ENCODE data around the gene HOXB5.

The HOXB5 gene

DNA sequence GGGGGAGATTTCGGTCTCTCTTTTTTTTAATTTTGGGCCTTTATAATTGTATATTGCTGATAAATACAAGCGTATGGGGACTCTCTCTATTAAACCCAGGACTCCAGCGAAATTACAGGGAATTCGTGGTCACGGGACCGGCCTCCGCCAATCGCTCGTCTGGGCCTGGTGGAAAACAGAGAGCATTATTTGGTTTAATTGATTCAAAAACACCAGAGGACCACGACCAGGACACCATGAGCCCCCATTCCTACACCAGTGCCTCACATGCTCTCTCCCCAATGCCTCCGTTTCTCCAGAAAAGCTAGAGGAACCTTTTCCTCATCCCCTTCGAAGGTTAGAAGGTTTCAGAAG is 48.6 kb downstream of the HOXB5 start, which contains the start of gene HOXB2:
Gene HOXB2 (minus strand): TSS at position 88 of the 354 bp plus-strand sequence. CDS start 198 bp downstream, outside the sequence.
- DNase-seq, result no peak

DNA sequence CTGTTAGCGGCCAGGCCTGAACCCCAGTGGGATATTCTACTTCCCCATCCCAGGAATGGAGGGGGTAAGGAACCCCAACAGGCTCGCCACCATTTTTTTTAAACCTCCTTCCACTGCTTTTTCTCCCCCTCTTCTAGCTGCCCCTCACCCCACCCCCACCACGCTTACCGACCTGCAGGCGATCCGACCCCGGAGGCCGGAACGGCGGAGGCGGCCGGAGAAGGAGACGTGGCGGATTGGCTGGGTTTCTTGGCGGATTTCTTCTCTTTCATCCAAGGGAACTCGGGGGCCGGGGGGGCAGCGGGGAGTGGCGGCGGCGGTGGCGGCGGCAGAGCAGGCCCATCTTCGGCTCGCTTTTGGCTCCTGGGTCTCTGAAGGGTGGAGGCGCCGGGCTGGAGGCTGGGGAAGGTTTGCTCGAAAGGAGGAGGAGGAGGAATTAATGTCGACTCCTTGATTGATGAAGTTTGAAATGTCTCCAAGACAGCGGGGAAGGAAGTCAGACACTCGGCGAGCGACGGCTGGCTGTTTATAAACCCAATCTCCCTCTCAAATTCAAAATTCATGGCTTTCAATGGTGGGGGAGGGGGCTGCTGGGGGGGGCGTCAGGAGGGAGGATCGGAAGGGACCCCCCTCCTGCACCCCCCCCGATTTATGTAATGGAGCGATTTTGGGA is 49.1 kb downstream of the HOXB5 start:
- no peak for DNase-seq

DNA sequence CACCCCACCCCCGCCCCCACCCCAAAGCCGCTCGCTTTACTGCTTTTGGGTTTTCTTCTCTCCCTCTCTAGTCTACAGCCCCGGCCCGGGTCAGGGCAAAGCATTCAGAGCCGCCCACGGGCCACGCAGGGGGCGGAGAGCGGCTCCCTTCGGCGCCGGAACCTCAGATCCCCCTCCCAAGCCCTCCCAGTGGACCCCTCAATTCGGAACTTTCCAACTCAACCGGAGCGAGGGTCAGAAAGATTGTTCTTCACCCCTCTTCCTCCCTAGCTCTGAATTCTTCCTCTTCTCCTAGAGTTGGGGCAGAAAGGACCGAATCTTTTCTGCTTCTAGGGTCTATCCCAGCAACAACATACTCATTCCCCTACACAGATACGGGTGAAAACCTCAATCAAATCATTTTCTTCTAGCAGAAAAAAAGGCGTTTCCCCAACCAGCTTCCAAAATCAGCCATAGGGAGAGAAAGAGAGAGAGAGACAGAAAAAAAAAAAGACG is 49.7 kb downstream of the HOXB5 start:
- no peak for DNase-seq

DNA sequence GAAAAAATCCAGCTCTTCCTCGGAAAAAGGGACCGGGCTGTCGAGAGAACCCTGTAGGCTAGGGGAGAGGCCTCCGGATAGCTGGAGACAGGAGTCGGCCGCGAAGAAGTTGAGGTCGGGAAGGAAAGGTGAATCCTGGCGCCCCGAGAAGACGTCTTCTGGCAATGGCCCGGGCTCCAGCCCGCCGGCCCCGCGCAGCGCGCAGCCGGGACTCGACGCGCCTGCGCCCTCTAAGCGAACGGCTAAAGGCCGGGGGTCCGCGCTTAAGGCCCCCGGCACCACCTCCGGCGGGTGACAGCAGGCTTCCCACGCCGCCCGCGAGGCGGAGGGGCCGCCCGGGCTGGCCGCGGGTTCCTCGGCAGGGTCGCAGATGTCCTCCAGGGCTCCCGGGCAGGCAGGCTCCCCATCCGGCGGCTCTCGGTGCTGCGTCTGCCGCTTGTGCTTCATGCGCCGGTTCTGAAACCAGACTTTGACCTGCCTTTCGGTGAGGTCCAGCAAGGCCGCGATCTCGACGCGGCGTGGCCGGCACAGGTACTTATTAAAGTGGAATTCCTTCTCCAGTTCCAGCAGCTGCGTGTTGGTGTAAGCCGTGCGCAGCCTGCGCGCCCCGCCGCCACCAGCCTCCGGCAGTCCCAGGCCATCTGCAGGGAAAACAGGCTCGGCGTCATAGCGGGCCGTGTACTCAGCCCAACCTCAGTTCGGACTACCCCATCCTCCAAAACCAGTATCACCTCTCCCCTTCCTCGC is 50.3 kb downstream of the HOXB5 start:
- DNase-seq, result no peak

DNA sequence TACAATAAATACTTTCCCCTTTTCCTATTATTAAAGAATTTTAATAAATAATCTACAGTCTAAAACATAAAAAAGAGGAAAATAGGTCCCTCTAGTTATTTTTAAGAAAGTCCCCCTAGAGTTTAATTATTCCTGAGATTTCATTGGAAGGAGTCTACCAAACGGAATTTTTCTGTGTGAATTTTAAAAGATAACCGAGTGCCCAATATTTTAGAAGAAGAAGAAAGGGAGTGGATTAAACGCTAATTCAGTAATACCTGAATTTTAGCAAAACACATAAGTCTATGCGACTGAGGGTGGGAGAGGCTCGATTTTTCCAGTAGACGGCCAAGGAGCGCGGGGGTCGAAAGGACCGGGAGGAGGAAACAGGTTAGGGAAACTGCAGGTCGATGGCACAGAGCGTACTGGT is 50.9 kb downstream of the HOXB5 start:
- no peak for DNase-seq

DNA sequence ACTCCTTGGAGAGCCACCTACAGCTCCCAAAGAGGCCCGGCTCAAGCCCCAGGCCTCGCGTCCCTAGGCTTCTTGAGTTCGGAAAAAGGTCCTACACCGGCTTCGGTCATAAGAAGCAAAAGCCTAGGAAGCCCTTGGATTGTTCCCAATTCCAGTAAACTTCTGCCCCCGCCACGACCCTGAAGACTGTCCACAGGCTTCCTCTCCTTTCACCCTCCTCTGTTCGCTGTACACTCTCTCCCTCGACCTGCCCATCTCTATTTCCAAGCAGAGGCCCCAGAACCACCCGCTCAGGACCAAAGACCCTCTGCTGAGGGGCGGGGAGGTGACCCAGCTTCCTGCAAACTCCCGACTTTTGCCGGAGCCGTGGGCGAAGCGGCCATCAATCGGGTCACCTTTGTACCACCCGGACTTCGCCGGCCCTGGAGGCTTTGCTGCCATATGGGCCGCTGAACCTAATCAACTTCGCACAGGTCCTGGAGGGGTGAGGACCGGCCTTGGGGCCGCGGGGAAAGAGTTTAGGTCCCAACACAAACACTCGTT is 51.4 kb downstream of the HOXB5 start:
- no peak for DNase-seq

DNA sequence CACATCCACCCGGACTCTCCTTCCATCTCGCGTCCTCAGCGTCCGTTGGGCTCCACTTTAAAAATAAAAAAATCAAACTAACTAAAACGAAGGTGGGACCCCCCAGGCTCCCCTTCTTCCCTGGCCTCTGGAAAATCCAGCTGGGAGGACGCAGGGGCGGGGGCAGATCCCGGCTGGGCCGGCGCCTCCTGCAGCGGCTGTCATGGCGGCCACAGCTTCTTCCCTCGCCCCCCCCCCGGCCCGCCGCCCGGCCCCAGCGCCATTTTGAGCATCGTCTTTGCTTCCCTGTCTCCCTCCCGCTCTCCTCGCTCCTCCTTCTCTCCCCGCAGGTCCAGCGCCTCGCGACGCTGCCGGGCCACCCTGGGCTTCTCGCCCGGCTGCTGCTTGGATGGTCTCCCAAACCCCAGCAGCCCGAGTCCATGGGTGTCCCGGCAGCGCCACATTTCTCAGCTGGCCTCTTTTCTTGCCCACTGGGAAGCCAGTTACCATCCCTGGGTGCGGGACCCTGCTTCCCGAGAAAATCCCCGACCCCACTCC is 51.9 kb downstream of the HOXB5 start:
- no peak for DNase-seq
